GM21576 (cell line): ENCODE measurements around the gene NSUN2.
"Not testable (repeated sequence)": the region's sequence is repeated elsewhere in the genome, so short reads cannot be mapped to it uniquely, and the experiment has no call there.

Experiments used
- ATAC-seq: cut with Tn5 transposase; IDR thresholded peaks from one replicate; pipeline ENCODE4 v1.9.1; 2021; ENCODE audit warnings: mild to moderate bottlenecking, moderate library complexity; ENCODE audit not compliant: unreplicated experiment

NSUN2 gene

GRCh38 chr5:6584727-6585126 is 48.1 kb downstream of the NSUN2 start:
- ATAC-seq = no peak

GRCh38 chr5:6584101-6584645 is 48.7 kb downstream of the NSUN2 start:
- ATAC-seq = no peak

GRCh38 chr5:6583049-6583880 is 49.6 kb downstream of the NSUN2 start:
- no peak for ATAC-seq

DNA sequence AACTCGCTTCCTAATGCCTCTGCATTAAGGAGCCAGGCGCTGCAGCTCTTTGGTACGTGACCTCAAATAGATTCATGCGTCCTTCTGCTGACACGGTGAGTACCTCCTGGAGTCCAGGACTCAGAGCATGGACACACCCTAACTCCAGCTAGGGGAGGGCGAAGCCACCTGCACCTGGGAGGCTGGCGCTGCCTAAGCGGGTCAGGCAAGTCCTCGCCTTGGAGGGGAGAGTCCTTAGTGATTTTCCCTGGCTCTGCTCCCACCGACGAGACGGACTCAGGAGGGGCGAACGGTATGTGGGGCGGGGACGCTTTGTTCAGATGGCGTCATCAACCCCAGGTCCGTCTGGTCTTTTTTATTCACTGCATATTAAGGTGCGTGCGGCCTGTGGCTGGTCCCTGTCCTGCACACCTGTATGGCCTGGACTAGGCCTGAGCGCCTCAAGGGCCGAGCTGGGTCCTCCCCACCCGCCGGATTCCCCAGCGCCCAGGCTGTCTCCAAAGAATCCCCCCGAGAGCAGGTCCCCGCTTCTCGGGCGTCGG is 50.3 kb downstream of the NSUN2 start:
- ATAC-seq = no peak

DNA sequence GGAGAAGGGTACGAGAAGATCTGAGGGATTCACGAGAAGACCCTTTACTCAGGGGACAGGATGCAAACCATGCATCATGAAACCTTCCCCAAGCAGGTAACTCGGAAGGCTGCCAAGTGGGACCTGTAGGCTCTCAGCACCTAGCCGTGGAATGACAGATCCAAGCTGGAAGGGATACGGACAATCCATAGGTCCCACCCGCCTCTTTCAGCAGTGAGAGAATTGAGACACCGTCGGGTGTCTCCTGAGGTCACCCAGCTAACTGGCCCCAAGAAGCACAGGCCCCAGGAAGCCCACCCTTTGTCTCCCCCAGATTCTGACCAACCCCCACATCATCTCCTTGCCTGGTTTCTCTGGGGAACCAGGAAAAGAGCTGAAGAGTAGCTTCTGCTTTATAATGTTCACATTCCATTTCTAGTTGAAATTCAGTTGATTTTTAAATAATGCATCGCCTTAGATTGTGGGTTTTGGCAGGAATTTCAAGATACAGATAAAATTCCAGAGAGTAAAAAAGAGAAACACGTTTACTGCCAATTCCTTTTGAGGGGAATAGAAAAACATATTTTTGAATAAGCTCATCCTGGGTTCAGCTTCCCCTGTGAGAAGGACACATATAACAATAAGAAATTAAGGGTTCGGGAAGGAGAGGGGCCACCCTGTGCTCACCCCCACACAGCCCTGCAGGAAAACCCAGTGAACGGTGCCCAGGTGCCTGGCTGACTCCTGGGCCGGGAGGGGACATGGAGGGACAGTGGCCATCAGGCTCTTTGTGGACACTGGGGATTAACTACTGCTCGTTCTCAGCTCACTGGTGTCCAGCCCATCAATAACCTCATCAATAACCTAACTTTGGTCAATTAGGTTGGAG is 51.1 kb downstream of the NSUN2 start:
- ATAC-seq = no peak

DNA sequence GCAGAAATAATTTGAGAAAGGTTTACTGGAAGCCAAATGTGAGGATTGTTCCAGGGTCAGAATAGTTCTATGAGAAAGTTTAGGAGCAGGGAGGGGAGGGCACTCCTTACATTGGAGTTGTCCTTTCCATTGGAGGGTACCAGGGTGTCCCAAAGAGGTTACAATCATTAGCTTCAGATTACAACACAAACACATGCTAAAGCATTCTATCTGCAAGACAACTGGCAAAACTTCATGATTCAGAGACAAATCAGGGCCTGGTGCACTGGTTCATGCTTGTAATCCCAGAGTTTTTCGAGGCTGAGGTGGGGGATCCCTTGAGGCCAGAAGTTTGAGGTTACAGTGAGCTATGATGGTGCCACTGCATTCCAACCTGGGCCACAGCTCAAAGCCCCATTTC is 51.8 kb downstream of the NSUN2 start:
- no peak for ATAC-seq

DNA sequence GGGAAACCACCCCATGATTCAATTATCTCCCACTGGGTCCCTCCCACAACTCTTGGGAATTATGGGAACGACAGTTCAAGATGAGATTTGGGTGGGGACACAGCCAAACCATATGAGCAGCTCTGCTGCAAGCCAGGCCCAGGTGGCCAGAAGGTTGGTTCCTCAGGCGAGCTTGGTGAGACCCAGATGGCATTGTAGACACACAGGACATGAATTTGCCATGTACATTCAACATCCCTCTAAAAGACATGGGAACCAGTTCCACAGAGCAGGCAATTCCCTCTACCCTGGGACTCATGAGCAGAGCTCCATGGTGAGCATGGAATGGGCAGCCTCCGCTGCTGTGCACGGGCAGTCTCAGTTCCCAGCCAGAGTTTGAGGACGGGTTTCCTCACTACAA is 53.3 kb downstream of the NSUN2 start:
- no peak for ATAC-seq

DNA sequence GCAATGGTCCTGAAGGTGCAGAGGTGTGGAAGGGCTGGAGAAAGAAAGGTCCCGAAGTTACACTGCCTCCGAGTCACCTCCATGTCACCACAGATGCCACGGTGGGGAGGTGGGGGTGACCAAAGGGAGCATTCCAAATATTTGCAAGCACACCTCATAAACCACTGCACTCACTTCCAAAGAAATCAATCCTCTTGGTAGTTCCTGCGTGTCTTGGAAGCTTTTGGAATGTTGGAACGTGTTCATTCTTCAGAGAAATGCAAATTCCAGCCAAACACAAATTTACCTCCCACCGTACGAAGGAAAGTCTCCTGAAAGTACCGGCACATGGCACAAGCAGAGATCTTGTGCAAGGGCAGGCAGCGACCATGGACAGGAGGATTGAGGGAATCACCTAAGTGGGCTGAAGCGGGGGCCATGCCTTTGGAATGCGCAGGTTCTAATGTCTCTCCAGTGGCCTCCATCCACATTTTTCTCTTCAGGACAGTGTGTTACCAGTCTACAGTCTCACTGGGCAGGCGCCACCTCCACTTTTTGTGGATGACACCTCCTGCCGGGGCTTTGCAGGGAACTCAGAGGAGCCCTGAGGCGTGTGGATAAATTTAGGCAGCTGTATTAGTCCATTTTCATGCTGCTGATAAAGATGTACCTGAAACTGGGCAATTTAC is 54.0 kb downstream of the NSUN2 start:
- no peak for ATAC-seq

GRCh38 chr5:6576861-6577501 is 55.9 kb downstream of the NSUN2 start:
- no peak for ATAC-seq

DNA sequence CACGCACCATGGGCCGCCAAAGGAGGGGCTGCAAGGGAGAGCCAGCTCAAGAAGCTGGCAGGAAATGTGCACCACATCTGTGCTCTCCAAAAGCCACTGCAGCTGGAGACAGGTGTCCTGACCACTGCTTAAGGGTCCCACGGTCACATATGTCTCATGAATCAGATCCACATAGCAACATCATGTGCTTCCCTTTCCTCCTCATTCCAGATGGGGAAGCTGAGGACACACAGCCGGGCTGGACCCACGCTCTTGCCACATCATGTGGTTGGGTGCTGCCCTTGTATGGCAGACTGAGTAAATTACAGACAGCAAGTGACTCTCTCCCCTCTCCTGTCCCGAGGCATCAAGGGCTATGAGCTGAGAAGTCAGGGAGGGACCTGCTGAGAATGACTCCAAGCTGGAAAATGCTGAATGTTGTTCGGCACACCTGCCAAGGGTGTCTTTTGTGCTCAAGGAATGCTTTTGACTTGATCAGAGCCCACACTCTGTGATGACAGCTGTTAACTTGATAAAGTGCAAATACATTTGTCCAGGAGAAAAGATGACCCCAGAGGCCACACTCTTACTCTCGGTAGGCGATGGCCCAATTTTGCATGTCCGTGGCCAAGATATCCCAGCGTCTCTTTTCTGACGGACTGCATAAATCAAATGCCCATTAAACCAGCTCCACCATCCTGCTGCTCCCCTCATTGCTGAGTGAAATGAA is 58.2 kb downstream of the NSUN2 start:
- ATAC-seq = no peak

- ATAC-seq = no peak
Observed at GRCh38 chr5:6574111-6574510, 58.7 kb downstream of the NSUN2 start.

DNA sequence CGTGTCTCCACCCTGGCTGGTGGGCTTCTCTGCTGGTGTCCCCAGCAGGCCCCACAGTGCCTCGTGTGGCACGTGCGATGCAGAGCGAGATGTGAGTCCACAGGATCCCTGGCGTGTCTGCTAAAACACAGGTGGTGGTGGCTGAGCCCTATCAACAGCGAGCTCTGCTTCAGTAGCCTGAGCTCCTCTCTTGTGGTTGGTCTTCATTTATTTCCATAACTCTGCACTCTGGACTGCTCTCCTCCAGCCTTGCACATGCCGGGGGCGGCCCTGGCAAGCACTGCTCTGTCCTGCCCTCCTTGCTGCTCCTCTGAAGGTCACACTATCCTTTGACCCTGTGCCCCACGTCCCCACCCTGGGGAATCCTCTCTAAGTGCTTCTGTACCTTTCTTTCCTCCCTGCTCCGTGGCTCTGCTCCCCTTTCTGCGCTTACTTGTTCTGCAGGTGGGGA is 59.2 kb downstream of the NSUN2 start:
- no peak for ATAC-seq

GRCh38 chr5:6572825-6573380 is 59.9 kb downstream of the NSUN2 start:
- no peak for ATAC-seq

DNA sequence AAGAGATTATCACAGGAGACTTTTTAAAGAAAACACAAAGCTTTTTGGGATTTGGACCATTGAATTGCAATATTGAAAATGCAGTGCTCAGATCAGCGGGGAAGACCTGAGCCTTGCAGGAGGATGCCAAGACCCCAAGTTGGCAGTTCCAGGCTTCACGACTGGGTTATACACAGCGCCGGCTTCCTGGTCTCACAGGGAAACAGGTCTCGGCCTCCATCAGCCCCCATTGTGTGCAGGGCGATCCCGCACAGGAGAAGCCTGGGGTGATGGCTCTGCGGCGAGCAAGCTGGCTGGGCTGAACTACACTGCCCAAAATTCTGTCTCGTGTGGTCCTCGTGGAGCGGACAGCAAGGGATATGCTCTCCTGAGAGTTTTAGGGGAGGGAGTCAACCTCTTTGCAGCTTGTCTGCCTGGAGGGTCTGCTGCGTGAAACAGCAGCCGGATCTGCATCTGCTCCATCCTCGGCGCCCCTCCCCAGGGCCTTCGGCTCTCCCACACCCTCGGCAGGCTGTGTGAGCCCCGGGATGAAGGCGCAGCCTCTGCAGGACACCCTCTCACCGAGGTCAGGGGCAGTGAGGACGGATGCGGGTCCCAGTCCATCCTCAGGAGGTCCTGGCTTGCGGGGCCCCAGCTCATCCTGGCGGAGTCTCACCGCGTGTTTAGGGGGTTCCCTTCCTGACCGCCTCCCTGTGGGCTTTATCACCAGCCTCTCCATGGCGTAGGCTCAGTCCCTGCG is 60.6 kb downstream of the NSUN2 start:
- no peak for ATAC-seq

GRCh38 chr5:6571607-6572006 is 61.2 kb downstream of the NSUN2 start:
- not testable (repeated sequence) for ATAC-seq

GRCh38 chr5:6570530-6570929 is 62.3 kb downstream of the NSUN2 start:
- ATAC-seq = no peak

- no peak for ATAC-seq
Observed at GRCh38 chr5:6568889-6569288, 64.0 kb downstream of the NSUN2 start.

GRCh38 chr5:6568383-6568782 is 64.5 kb downstream of the NSUN2 start:
- ATAC-seq = no peak

- ATAC-seq = no peak
Observed at GRCh38 chr5:6567835-6568234, 65.0 kb downstream of the NSUN2 start.
